Fibroblast of the aortic adventitia (primary cell): ENCODE results near the gene SEMG1. TPM values are rescaled to one million over a fixed set of nuclear protein-coding genes. Genes with fewer than 3 reads are reported as not detected.

ENCODE experiments used
- DNase-seq: peaks from one replicate; pipeline ENCODE4 v3.0.0-alpha.2; 2010; ENCODE audit warnings: low read depth
- H3K4me3 ChIP-seq: 2 replicates; pipeline ENCODE4 v1.5.1; 2011; ENCODE audit warnings: low read depth, mild to moderate bottlenecking, control low read depth, low read length, moderate library complexity
- total RNA-seq: library from RNA; depleted of rRNA; stranded (reverse); fragments of >200 nt; gene quantifications from 2 replicates; pipeline ENCODE4 v1.2.3, GENCODE V29; 2012; ENCODE audit warnings: low replicate concordance
- TF ChIP-seq, protein P1 (sequence below): IDR thresholded peaks from 2 replicates; pipeline ENCODE4 v1.5.1; 2011; ENCODE audit warnings: mild to moderate bottlenecking, low read length, control low read depth, inconsistent platforms; ENCODE audit not compliant: insufficient read depth

The SEMG1 gene
- total RNA-seq, 1 donor: not detected

DNA sequence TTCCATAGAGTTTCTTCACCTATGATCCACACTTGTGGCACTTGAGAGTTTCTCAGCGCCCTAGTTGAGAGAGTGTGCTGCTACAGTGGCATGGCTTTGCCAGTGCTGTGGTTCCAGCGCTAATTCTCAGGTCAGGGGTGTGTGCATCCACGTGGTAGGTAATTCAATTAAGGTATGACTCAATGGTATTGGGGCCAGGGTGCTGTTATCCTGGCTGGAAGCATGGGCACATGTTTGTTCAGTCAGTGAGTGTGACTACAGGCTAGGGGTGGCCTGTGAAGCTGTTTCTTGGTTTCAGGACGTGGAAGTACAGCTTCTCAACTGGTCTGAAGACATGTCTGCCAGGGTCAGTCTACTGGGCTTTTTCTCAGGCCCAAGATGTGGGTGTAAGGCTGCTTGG is 11.3 kb downstream of the SEMG1 start:
- no peak for DNase-seq
- H3K4me3 ChIP-seq: no peak overlapping the region
- TF ChIP-seq, protein P1, sequence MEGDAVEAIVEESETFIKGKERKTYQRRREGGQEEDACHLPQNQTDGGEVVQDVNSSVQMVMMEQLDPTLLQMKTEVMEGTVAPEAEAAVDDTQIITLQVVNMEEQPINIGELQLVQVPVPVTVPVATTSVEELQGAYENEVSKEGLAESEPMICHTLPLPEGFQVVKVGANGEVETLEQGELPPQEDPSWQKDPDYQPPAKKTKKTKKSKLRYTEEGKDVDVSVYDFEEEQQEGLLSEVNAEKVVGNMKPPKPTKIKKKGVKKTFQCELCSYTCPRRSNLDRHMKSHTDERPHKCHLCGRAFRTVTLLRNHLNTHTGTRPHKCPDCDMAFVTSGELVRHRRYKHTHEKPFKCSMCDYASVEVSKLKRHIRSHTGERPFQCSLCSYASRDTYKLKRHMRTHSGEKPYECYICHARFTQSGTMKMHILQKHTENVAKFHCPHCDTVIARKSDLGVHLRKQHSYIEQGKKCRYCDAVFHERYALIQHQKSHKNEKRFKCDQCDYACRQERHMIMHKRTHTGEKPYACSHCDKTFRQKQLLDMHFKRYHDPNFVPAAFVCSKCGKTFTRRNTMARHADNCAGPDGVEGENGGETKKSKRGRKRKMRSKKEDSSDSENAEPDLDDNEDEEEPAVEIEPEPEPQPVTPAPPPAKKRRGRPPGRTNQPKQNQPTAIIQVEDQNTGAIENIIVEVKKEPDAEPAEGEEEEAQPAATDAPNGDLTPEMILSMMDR: no peak

DNA sequence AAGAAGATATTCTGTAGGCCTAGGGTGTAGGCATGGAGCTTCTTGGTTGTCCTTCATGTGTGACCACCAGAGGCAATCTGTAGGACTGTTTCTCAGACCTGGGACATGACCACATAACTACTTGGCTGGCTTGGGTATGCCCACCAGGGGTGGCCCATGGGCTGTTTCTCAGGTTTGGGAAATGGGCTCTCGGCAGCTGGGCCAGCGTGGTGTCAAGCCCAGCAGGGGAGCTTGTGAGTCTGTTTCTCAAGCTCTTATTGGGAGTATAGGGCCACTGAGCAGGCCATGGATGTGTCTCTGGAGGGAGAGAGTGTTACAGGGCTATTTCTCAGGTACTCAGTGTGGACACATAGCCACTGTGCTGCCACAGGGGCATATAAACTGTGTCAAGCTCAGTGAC is 11.8 kb downstream of the SEMG1 start:
- no peak for DNase-seq
- no peak overlapping the region for H3K4me3 ChIP-seq

DNA sequence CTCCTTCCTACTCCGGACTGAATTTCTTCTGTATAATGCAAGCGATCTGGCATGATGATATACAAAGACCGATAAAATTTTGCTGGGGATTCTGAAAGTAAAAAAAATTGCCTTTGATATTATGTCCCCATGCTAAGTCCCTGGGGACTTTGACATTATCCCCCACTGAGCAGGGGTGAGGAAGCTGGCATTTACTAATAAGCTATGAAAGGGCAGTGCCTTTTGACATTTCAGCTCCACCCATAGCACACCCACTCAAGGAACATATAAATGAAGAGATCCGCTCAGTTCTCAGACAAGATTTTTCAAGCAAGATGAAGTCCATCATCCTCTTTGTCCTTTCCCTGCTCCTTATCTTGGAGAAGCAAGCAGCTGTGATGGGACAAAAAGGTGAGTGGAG is 14.2 kb downstream of the SEMG1 start, which contains the start of gene SEMG2:
SEMG2 (plus strand) TSS at position 298 of the 400 bp plus-strand sequence; CDS start at position 315, 17 bp downstream.
- H3K4me3 ChIP-seq: no peak within 1 kb of the TSS
- TF ChIP-seq, protein P1: no peak
- DNase-seq: no peak

More for the DNA sequence above, 11.8 kb downstream of the SEMG1 start:
- TF ChIP-seq, protein P1: no peak

DNA sequence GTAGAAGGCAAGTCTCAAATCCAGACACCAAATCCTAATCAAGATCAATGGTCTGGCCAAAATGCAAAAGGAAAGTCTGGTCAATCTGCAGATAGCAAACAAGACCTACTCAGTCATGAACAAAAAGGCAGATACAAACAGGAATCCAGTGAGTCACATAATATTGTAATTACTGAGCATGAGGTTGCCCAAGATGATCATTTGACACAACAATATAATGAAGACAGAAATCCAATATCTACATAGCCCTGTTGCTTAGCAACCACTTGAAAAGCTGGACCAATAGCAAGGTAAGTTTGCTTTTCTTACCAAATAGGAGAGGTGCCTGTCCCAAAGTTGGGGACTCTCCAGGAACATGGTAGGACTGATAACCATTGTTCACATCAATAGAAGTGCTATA is 16.3 kb downstream of the SEMG1 start:
- no peak for DNase-seq

DNA sequence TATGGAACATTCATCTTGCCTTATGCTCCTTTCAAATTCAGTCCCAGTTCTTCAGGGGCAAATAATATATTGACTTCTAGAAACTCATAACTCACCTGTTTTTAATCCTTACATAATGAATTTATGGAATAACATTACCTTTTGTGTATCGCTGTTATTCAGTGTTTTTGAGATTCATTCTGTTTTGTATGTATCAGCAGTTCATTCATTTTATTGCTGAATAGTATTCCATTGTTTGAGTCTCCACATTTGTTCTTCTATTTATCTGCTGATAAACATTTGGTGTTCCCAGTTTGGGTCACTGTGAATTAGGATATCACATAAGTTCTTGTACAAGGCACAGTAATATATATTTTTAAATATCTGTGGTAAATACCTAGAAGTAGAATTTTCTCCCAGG is 19.5 kb downstream of the SEMG1 start:
- DNase-seq: no peak
- H3K4me3 ChIP-seq: no peak overlapping the region
- TF ChIP-seq, protein P1: no peak

More for the DNA sequence above, 16.3 kb downstream of the SEMG1 start:
- TF ChIP-seq, protein P1: no peak
- H3K4me3 ChIP-seq: no peak overlapping the region

DNA sequence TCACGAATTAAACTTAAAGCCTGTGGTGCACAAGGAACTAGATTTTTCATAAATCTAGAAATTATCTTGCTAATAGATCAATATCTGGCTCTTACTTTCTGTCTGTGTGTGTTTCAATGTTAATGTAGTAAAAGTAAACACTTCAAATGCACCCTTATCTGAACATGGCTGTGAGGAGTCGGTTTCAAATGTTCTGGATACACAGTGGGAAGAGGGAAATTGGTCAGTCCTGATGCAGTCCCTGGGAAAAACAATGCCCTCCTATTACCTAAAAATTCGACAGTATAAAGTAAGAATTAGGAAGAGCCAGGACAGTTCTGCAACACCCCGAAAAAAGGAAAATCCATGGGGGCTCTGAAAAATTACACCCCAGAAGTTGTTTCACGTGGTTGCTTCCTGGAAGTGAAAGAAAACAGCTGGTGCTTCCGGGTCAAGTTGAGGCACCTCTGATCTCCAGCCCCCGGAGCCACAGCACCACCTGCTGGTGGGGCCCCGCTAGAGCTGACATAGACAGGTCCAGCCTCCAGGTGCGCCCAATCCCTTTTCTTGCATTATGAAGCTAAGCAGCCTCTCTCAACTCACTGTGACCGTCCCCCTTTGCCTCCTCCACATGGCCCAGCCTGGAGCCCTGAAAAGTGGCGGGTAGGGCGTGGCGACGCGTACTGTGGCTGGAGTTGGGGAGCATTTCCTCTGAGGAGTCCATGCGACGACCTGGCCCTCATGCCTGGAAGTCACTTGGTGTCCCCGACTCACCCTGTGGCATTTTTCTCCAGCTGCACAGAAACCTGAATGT is 22.6 kb downstream of the SEMG1 start:
- no peak overlapping the region for H3K4me3 ChIP-seq
- no peak for DNase-seq
- TF ChIP-seq, protein P1: peak; percentile 39

DNA sequence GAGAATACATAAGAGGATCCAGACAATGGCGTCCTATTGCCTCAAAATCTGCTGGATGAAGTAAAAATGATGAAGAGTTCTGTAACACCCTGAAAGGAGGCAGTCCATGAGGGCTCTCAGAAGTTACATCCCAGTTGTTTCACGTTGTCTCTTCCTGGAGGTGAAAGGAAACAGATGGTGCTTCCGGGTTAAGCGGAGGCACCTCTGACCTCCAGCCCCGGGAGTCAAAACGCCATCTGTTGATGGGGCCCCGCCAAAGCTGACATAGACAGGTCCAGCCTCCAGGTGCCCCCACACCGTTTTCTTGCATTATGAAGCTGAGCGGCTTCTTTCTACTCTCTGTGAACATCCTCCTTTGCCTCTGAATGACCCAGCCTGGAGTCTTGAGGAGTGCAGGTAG is 23.8 kb downstream of the SEMG1 start:
- DNase-seq: no peak
- no peak overlapping the region for H3K4me3 ChIP-seq
- TF ChIP-seq, protein P1: no peak
